HepG2 (cell line): ENCODE data around the gene GDA. TPM values are rescaled to one million over a fixed set of nuclear protein-coding genes. Genes with fewer than 3 reads are reported as not detected.

ENCODE experiments used
- ATAC-seq: fragments of 200-7000 bp; cut with Tn5 transposase; 3 replicates; pipeline ENCODE4 v1.9.1; 2020; ENCODE audit warnings: mild to moderate bottlenecking, moderate library complexity
- BruUV-seq: library from RNA; stranded (reverse); fragments of 400-500 nt; replicated peaks from 2 replicates; lab custom pipeline; 2021; lab: Mats Ljungman, UMichigan
- CTCF ChIA-PET: fragments of 300-600 bp; formaldehyde crosslinking; extraction: SDS; loops from one replicate; lab custom pipeline; 2021; ENCODE audit warnings: low total read pairs, inconsistent platforms, low intra/inter-chr PET ratio; lab: Yijun Ruan, JAX
- POLR2A ChIA-PET: fragments of 350-600 bp; sonication (Branson Sonifier 250); formaldehyde crosslinking; loops from one replicate; lab custom pipeline; 2020; ENCODE audit warnings: antibody characterized with exemption, inconsistent platforms; lab: Yijun Ruan, JAX
- DNase-seq: peaks from one replicate; pipeline ENCODE4 v3.0.0-alpha.2; 2015; ENCODE audit warnings: low spot score
- FAIRE-seq: peaks from 3 replicates; lab custom pipeline; 2011; peaks lifted over from hg19 to GRCh38; lab: Jason Lieb, UNC
- H2AFZ ChIP-seq: one replicate; pipeline ENCODE4 v1.6.1; 2011; ENCODE audit warnings: low read length, inconsistent platforms
- H3K27ac ChIP-seq: fragments of 300-600 bp; 3 replicates; pipeline ENCODE4 v1.8.0; 2011; ENCODE audit warnings: mixed run types, mild to moderate bottlenecking, mixed read lengths, low read length, inconsistent platforms; ENCODE audit not compliant: insufficient read depth; ENCODE audit errors: extremely low read length
- H3K27me3 ChIP-seq, 2 experiments: fragments of 200-600 bp in 1 of 2; 2 replicates in 1 of 2; 3 replicates in 1 of 2; pipeline versions ENCODE4 v1.6.0 to v1.8.0; 2011; ENCODE audit warnings: low read length in 2 of 2, mild to moderate bottlenecking in 2 of 2, moderate library complexity in 2 of 2, inconsistent platforms in 1 of 2; ENCODE audit not compliant: insufficient read depth in 2 of 2, control insufficient read depth in 1 of 2
- H3K36me3 ChIP-seq, 2 experiments: fragments of 200-600 bp in 1 of 2; replicated peaks in 1 of 2; 2 replicates in 1 of 2; 3 replicates in 1 of 2; pipeline versions ENCODE4 v1.5.1 to v1.8.0; 2011; ENCODE audit warnings: low read length in 2 of 2, inconsistent platforms in 1 of 2; ENCODE audit not compliant: insufficient read depth in 2 of 2, control insufficient read depth in 1 of 2
- H3K4me1 ChIP-seq: 2 replicates; pipeline ENCODE4 v1.5.1; 2012; ENCODE audit warnings: low read length, inconsistent platforms; ENCODE audit not compliant: insufficient read depth
- H3K4me2 ChIP-seq: 2 replicates; pipeline ENCODE4 v1.6.0; 2011; ENCODE audit warnings: low read depth, low read length, inconsistent platforms
- H3K4me3 ChIP-seq, 3 experiments: fragments of 200-600 bp in 1 of 3; sonication (generic), shearing (Covaris generic) in 1 of 3; replicated peaks in 1 of 3; 2 replicates each; pipeline ENCODE4 v1.5.1; 2011 to 2016; ENCODE audit warnings: low read length in 3 of 3, inconsistent platforms in 2 of 3, low read depth in 2 of 3, mild to moderate bottlenecking in 2 of 3, control low read depth in 1 of 3, mixed read lengths in 1 of 3; ENCODE audit not compliant: insufficient read depth in 1 of 3
- H3K79me2 ChIP-seq: one replicate; pipeline ENCODE4 v1.6.1; 2011; ENCODE audit warnings: low read length, inconsistent platforms; ENCODE audit not compliant: insufficient read depth
- H3K9ac ChIP-seq: 2 replicates; pipeline ENCODE4 v1.6.0; 2011; ENCODE audit warnings: mild to moderate bottlenecking, low read depth, low read length, inconsistent platforms; ENCODE audit not compliant: insufficient read depth
- H3K9me3 ChIP-seq: 2 replicates; pipeline ENCODE4 v1.5.1; 2012; ENCODE audit warnings: mild to moderate bottlenecking, low read length
- H4K20me1 ChIP-seq: 2 replicates; pipeline ENCODE4 v1.6.0; 2011; ENCODE audit warnings: inconsistent platforms, mild to moderate bottlenecking, low read length, moderate library complexity; ENCODE audit not compliant: insufficient read depth
- GATAD2A ChIP-seq: IDR thresholded peaks from 2 replicates; pipeline ENCODE4 v1.6.1; 2016
- KDM4B ChIP-seq: sonication (generic); formaldehyde crosslinking; IDR thresholded peaks from 2 replicates; pipeline ENCODE4 v1.4.0; 2020; ENCODE audit warnings: missing genetic modification reagents
- KDM5A ChIP-seq: fragments of 200-600 bp; sonication (generic); IDR thresholded peaks from 2 replicates; pipeline ENCODE4 v1.7.0; 2018; ENCODE audit warnings: antibody characterized with exemption, mild to moderate bottlenecking, low read length, borderline replicate concordance
- SMARCC2 ChIP-seq: fragments of 450-650 bp; IDR thresholded peaks from 2 replicates; pipeline ENCODE4 v1.6.1; 2017; ENCODE audit warnings: antibody characterized with exemption, mild to moderate bottlenecking
- SMARCE1 ChIP-seq: fragments of 450-650 bp; IDR thresholded peaks from 2 replicates; pipeline ENCODE4 v1.6.1; 2017; ENCODE audit warnings: borderline replicate concordance
- ZC3H13 ChIP-seq: sonication (generic); formaldehyde crosslinking; IDR thresholded peaks from 2 replicates; pipeline ENCODE4 v1.8.1; 2023; ENCODE audit warnings: mild to moderate bottlenecking, missing genetic modification reagents, moderate library complexity
- ZNF256 ChIP-seq: sonication (generic); formaldehyde crosslinking; conservative IDR thresholded peaks from 2 replicates; pipeline ENCODE4 v1.4.0; 2020; ENCODE audit warnings: missing genetic modification reagents
- ZNF589 ChIP-seq: sonication (generic); formaldehyde crosslinking; conservative IDR thresholded peaks from 2 replicates; pipeline ENCODE4 v1.8.0; 2022; ENCODE audit warnings: mild to moderate bottlenecking, moderate library complexity, missing genetic modification reagents
- ZNF615 ChIP-seq: sonication (generic); formaldehyde crosslinking; IDR thresholded peaks from 2 replicates; pipeline ENCODE4 v1.5.0; 2020; ENCODE audit warnings: mild to moderate bottlenecking, missing genetic modification reagents, borderline replicate concordance
- ZNF704 ChIP-seq: sonication (generic); formaldehyde crosslinking; IDR thresholded peaks from 2 replicates; pipeline ENCODE4 v1.8.1; 2023; ENCODE audit warnings: mild to moderate bottlenecking, inconsistent platforms, moderate library complexity, missing genetic modification reagents, borderline replicate concordance
- WGBS: methylation state at CpG from one replicate; pipeline ENCODE4 v1.1.6; 2017; ENCODE audit warnings: low lambda C conversion rate; 5-methylcytosine and 5-hydroxymethylcytosine counted together
- in situ Hi-C: cut with HindIII; loops from 2 replicates; pipeline ENCODE4 v1.10.0; 2017; ENCODE audit warnings: low pct_unique_long_range_greater_than_20kb; ENCODE audit not compliant: extremely low pct_ligation_motif_present
- intact Hi-C: fragments of 100-400 bp; cut with micrococcal nuclease; formaldehyde crosslinking; loops from one replicate; pipeline ENCODE4 v1.10.0; 2022; ENCODE audit not compliant: unreplicated experiment
- polyA plus RNA-seq, 8 experiments: library from polyadenylated mRNA; depleted of rRNA in 3 of 8; stranded (reverse) in 7 of 8; unstranded in 1 of 8; fragments of >200 nt; fragmentation: Illumina TruSeq in 4 of 8; extraction: Trizol in 4 of 8; gene quantifications; 2 replicates each; pipeline versions ENCODE4 v1.2.1 to v1.2.3, GENCODE V29; 2011 to 2016; ENCODE audit warnings: low read depth in 4 of 8, missing spikeins in 1 of 8, mixed read lengths in 1 of 8; ENCODE audit not compliant: insufficient read depth in 1 of 8
- total RNA-seq, 5 experiments: library from RNA; depleted of rRNA; stranded (reverse); fragments of >200 nt; fragmentation: Illumina TruSeq; extraction: Trizol; gene quantifications; 2 replicates each; pipeline ENCODE4 v1.2.3, GENCODE V29; 2016; ENCODE audit warnings: low read depth in 1 of 5
- TF ChIP-seq, protein P1 (sequence below): sonication (generic); formaldehyde crosslinking; IDR thresholded peaks from 2 replicates; pipeline ENCODE4 v1.4.0; 2020; ENCODE audit warnings: mild to moderate bottlenecking, missing genetic modification reagents, borderline replicate concordance

Gene GDA
- total and polyA plus RNA-seq, 2 of the 13 experiments (the other 11 are each of a cell fraction or from before 2014, with no cell fraction given): 0.15 to 0.99 TPM

GRCh38 chr9:72139226-72139625 lies 10.0 kb upstream of the GDA start:
- POLR2A ChIA-PET: no interaction called here
- intact Hi-C loops: loop anchor here (10.0 kb wide), 1 partner anchor 686 kb away; no protein-coding TSS in a partner anchor
- 17% methylated on average over 2 of the region's 2 CpGs for WGBS
- no peak overlapping the region for H3K9ac ChIP-seq
- H3K9me3 ChIP-seq: no peaks in the 10 kb centered on the region
- FAIRE-seq: no peak
- peaks cover 6% of the 10 kb centered on the region; the same call in 1 of the 2 replicates for H3K4me1 ChIP-seq
- no peaks in the 10 kb centered on the region for H4K20me1 ChIP-seq
- H3K79me2 ChIP-seq: no peaks in the 10 kb centered on the region
- in situ Hi-C loops: loop anchor here (25.0 kb wide), 1 partner anchor 102 kb away; no protein-coding TSS in a partner anchor
- CTCF ChIA-PET: no interaction called here
- BruUV-seq: no TSS peak
- H3K4me2 ChIP-seq: no peak overlapping the region
- TF ChIP-seq SMARCC2: no peak
- TF ChIP-seq, protein P1, sequence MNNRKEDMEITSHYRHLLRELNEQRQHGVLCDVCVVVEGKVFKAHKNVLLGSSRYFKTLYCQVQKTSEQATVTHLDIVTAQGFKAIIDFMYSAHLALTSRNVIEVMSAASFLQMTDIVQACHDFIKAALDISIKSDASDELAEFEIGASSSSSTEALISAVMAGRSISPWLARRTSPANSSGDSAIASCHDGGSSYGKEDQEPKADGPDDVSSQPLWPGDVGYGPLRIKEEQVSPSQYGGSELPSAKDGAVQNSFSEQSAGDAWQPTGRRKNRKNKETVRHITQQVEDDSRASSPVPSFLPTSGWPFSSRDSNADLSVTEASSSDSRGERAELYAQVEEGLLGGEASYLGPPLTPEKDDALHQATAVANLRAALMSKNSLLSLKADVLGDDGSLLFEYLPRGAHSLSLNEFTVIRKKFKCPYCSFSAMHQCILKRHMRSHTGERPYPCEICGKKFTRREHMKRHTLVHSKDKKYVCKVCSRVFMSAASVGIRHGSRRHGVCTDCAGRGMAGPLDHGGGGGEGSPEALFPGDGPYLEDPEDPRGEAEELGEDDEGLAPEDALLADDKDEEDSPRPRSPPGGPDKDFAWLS (CRISPR knock-in tag): no peak
- no peak for TF ChIP-seq ZNF256 (CRISPR knock-in tag)
- TF ChIP-seq ZC3H13 (CRISPR knock-in tag): no peak
- no peak for TF ChIP-seq KDM4B (CRISPR knock-in tag)
- TF ChIP-seq ZNF704 (CRISPR knock-in tag): no peak
- no peak for TF ChIP-seq ZNF615
- TF ChIP-seq SMARCE1: no peak
- TF ChIP-seq KDM5A: no peak
- no peak for TF ChIP-seq ZNF589 (CRISPR knock-in tag)
- TF ChIP-seq GATAD2A: no peak
- H2AFZ ChIP-seq: no peak overlapping the region
- no peak for DNase-seq
- ATAC-seq: no peak
- H3K4me3 ChIP-seq: no peak overlapping the region
- H3K27ac ChIP-seq: no peak overlapping the region
- H3K36me3 ChIP-seq: no peaks in the 10 kb centered on the region
- H3K27me3 ChIP-seq: peaks cover 0 to 17% of the 10 kb centered on the region in 2 experiments; a peak in 2 of 5 replicates
